Left ventricle myocardium inferior (tissue), 1 donor: ENCODE results near the gene TRPM5. TPM values are rescaled to one million over a fixed set of nuclear protein-coding genes. Genes with fewer than 3 reads are reported as not detected.

Experiments
- DNase-seq: peaks from one replicate; pipeline ENCODE4 v3.0.0-alpha.2; 2020
- H3K27ac ChIP-seq: fragments of 200-600 bp; replicated peaks from 2 replicates; pipeline ENCODE4 v1.8.0; 2021
- H3K27me3 ChIP-seq: fragments of 200-600 bp; 2 replicates; pipeline ENCODE4 v1.8.0; 2021; ENCODE audit warnings: low read depth
- H3K36me3 ChIP-seq: fragments of 200-600 bp; 2 replicates; pipeline ENCODE4 v1.8.0; 2021
- H3K4me1 ChIP-seq: fragments of 200-600 bp; 2 replicates; pipeline ENCODE4 v1.8.0; 2021
- H3K4me3 ChIP-seq: fragments of 200-600 bp; 2 replicates; pipeline ENCODE4 v1.8.0; 2021; ENCODE audit warnings: mild to moderate bottlenecking, moderate library complexity
- H3K9me3 ChIP-seq: fragments of 200-600 bp; replicated peaks from 2 replicates; pipeline ENCODE4 v1.8.0; 2021
- intact Hi-C: fragments of 100-400 bp; cut with micrococcal nuclease; formaldehyde crosslinking; loops from one replicate; pipeline ENCODE4 v1.11.0; 2022
- total RNA-seq: library from RNA; stranded (reverse); fragmentation: NEBNext Ultra II Directional; extraction: Animal tissue kit (Norgen Biotek cat#: 25700); gene quantifications from one replicate; pipeline ENCODE4 v1.2.1, GENCODE V29; 2021
- TF ChIP-seq, protein P1 (sequence below): fragments of 200-600 bp; IDR thresholded peaks from 2 replicates; pipeline ENCODE4 v1.8.0; 2021; ENCODE audit warnings: antibody characterized with exemption, mild to moderate bottlenecking, borderline replicate concordance
- donor health status: DM: no; HTN: yes; CAD: no; lungs with severe emphysema.

Gene TRPM5
- total RNA-seq, 1 donor from 2014 or later, result not detected

DNA sequence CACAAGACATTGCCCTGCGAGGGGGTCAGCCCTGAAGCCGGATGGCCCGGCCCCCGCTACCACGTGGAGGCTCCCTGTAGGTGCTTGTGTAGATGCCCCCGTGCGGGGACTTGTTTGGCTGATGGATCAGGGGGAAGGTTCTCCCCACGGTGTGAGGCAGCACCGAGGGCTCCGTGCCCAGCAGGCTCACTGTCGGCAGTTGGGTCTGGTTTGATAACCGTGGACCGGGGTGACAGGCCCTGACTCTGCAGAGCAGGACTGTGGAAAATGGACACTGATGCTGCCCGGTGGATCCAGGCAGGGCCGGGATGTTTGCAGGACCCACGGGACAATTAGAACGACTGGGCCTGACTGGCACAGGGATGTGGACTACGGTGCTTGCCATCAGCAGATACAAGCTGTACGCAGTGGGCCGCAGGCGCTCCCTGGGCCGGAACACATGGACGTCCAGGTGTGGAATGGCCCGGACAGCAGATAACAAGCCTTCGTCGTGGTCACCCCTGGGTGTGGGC, 19.5 kb upstream of the TRPM5 start:
- TF ChIP-seq, protein P1, sequence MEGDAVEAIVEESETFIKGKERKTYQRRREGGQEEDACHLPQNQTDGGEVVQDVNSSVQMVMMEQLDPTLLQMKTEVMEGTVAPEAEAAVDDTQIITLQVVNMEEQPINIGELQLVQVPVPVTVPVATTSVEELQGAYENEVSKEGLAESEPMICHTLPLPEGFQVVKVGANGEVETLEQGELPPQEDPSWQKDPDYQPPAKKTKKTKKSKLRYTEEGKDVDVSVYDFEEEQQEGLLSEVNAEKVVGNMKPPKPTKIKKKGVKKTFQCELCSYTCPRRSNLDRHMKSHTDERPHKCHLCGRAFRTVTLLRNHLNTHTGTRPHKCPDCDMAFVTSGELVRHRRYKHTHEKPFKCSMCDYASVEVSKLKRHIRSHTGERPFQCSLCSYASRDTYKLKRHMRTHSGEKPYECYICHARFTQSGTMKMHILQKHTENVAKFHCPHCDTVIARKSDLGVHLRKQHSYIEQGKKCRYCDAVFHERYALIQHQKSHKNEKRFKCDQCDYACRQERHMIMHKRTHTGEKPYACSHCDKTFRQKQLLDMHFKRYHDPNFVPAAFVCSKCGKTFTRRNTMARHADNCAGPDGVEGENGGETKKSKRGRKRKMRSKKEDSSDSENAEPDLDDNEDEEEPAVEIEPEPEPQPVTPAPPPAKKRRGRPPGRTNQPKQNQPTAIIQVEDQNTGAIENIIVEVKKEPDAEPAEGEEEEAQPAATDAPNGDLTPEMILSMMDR, result no peak
- intact Hi-C loops, result no loop called here
- Histone ChIP-seq H3K9me3 (no peaks in the 10 kb centered on the region), H3K27me3 (no peaks in the 10 kb centered on the region), H3K4me1 (peaks cover 76% of the 10 kb centered on the region), H3K4me3 (peak overlapping the region; percentile 47), H3K36me3 (no peaks in the 10 kb centered on the region), H3K27ac (peak overlapping the region; percentile 94)
- no peak for DNase-seq

DNA sequence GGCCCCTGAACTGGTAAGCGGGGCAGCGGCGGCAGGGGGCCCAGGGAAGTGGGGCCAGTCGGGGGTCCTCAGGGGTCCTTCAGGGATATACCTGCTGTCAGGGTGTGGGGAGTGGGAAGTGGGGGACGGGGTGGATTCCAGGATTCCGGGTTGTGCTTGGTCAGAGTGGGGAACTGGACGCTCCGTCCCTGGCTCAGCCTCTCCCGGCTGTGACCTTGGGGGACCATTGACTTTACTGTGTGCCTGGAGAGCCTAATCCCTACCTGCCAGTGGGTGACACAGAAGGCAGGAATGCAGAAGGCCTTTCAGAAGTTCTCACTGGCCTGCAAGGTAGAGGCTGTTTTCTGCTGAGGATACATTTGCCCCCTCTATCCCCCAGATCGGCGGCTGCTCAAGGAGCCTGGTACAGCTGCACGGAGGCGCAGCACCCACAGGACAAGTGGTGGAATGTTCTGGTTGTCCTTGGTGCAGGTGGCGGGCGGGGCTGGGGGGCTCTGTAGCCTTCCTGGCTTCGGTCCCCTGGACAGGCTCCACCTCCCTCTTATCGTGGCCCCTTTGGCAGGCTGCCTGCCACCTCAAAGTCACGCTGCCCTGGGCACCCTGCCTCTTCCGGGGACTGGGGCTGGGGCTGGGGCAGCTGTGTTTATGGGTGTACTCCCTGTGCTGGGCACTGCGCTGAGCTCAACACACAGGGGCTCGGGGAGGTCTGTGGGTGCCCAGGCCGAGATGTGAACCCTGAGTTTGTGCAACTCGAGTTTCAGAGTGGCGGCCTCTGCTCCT, 18.9 kb upstream of the TRPM5 start:
- intact Hi-C loops, result no loop called here

DNA sequence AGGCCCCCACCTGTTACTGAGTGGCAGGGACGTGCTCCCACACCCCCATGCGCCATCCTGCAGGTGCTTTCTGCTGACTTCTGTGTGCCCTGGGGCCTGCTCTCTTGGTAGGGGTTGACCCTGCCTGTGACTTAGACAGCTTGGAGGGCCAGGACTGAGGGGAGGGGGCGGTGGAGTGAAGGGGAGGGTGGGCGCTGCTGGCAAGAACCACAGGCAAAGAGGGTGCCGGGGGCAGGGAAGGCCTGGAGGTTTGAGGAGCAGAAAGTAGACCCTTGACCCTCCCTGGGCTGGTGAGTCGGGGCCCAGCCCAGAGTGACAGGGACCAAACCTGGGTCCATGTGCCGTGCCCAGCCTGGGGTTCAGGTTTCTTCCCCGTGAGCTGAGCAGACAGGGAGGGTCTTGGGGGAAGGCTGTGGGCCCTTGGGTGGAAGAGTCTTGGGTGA, 18.2 kb upstream of the TRPM5 start:
- Histone ChIP-seq H3K27me3 (no peaks in the 10 kb centered on the region), H3K4me1 (peaks cover 83% of the 10 kb centered on the region), H3K27ac (peak overlapping the region; percentile 94), H3K9me3 (no peaks in the 10 kb centered on the region), H3K4me3 (peak overlapping the region; percentile 52), H3K36me3 (no peaks in the 10 kb centered on the region)
- TF ChIP-seq, protein P1, result no peak
- DNase-seq, result no peak
- intact Hi-C loops, result no loop called here

More for the DNA sequence above, 18.9 kb upstream of the TRPM5 start:
- H3K4me3 ChIP-seq, result peak overlapping the region; percentile 47
- peaks cover 79% of the 10 kb centered on the region for H3K4me1 ChIP-seq
- TF ChIP-seq, protein P1, result no peak
- H3K27me3 ChIP-seq, result no peaks in the 10 kb centered on the region
- peak; percentile 82 for DNase-seq
- peak overlapping the region; percentile 94 for H3K27ac ChIP-seq
- H3K9me3 ChIP-seq, result no peaks in the 10 kb centered on the region
- H3K36me3 ChIP-seq, result no peaks in the 10 kb centered on the region

DNA sequence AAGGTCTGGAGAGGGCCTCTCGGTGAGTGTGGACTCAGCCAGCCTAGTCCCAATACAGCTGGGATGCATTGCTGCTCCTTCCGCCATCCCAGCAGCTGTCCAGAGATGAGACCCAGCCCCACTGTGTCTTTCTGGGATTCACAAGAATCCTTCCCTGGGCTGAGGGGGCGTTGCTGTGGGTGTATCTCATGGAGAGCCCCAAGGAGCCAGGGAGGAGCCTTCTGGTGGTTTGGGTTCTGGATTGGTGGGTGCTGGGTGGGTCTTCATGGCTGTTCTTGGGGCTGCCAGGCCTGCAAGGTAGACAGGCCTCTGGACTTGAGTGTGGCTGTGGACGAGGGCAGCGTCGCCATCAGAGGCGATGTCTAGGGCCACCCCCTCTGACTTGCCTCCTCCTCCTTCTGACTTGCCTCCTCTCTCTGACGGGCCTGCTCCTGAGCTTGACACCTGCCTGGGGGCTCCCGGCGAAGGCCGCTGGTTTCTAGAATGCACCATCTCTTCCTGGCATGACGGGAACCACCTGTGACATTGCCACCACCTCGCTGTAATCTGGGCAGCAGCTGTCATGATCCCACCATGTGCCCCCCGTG, 17.7 kb upstream of the TRPM5 start:
- H3K4me1 ChIP-seq, result peaks cover 80% of the 10 kb centered on the region
- H3K4me3 ChIP-seq, result peak overlapping the region; percentile 52
- H3K27me3 ChIP-seq, result no peaks in the 10 kb centered on the region
- no peak for DNase-seq
- intact Hi-C loops, result no loop called here
- H3K36me3 ChIP-seq, result no peaks in the 10 kb centered on the region
- H3K27ac ChIP-seq, result peak overlapping the region; percentile 94
- TF ChIP-seq, protein P1, result no peak
- H3K9me3 ChIP-seq, result no peaks in the 10 kb centered on the region

DNA sequence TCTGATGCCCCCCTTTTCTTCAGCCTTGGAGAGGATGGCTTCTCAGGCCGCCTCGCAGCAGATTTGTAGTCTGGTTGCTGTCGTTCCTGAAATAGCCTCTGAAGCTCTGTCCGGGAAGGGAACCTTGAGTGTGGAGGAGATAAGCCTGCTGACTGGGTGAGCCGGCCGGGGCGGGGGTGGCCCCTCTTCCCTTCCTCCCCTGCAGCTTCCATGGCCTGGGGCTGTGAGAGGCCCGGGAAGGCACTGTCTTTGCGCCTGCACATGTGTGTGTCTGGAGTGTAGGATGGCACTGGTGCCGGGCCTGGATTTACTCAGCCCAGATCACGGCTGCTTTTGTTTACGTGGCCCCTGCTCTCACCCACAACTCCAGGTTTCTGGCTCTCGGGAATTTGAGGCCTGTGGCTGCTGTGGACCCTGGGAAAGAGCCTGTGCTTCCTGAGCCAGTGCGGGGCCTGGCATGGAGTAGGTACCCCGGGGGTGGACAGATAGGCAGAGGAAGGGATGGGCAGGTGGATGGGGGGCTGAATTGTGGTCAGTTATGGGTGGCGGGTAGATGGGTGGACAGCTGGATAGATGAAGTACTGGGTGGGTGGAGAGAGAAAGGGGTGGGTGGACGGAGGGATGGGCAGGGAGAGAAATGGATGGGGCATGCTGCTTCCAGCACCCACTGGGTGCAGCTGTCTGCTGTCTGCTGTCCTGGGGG, 17.1 kb upstream of the TRPM5 start:
- Histone ChIP-seq H3K27me3 (no peaks in the 10 kb centered on the region), H3K4me3 (peak overlapping the region; percentile 52), H3K27ac (peak overlapping the region; percentile 94), H3K4me1 (peaks cover 73% of the 10 kb centered on the region), H3K9me3 (no peaks in the 10 kb centered on the region), H3K36me3 (no peaks in the 10 kb centered on the region)
- TF ChIP-seq, protein P1, result no peak
- intact Hi-C loops, result no loop called here
- DNase-seq, result peak; percentile 50
